Activated CD4-positive, CD25-positive, alpha-beta regulatory T cell (primary cell): ENCODE results near the gene RSPH3.
"Not testable (repeated sequence)": the region's sequence is repeated elsewhere in the genome, so short reads cannot be mapped to it uniquely, and the experiment has no call there.

Experiments used
- DNase-seq, 4 experiments: peaks; one replicate each; lab custom pipeline; 2025; lab: John Stamatoyannopoulos, UW

Gene RSPH3

GRCh38 chr6:158999666-159000403 lies at the start of gene RSPH3:
TSS of gene RSPH3 (minus strand) at chr6:159000202. CDS start at chr6:158999550, 652 bp downstream.
- peak; percentile 72 to 83 (median 75) for DNase-seq

GRCh38 chr6:159047891-159048685 lies 48.1 kb upstream of the RSPH3 start:
- DNase-seq: no peak

GRCh38 chr6:159045801-159046200 lies 45.8 kb upstream of the RSPH3 start:
- DNase-seq: no peak

- DNase-seq: peak; percentile 29 to 62 (median 50)
These were observed 45.1 kb upstream of the RSPH3 start, which contains the start of gene TAGAP for GRCh38 chr6:159044899-159045727. TSS of gene TAGAP (minus strand) at chr6:159044991. CDS start at chr6:159044146, 845 bp downstream.

GRCh38 chr6:159043947-159044346 lies 43.9 kb upstream of the RSPH3 start:
- DNase-seq: no peak

GRCh38 chr6:159043251-159043650 lies 43.2 kb upstream of the RSPH3 start:
- DNase-seq: no peak

- no peak for DNase-seq
These were observed 42.8 kb upstream of the RSPH3 start for GRCh38 chr6:159042826-159043181.

- DNase-seq: peak; percentile 20 to 51 (median 35)
These were observed 42.2 kb upstream of the RSPH3 start for GRCh38 chr6:159042003-159042825.

GRCh38 chr6:159041181-159041580 lies 41.2 kb upstream of the RSPH3 start:
- DNase-seq: no peak

- no peak for DNase-seq
These were observed 39.9 kb upstream of the RSPH3 start for GRCh38 chr6:159039885-159040258.

- no peak for DNase-seq
These were observed 39.2 kb upstream of the RSPH3 start for GRCh38 chr6:159038914-159039884.

- DNase-seq: not testable (repeated sequence)
These were observed 38.3 kb upstream of the RSPH3 start for GRCh38 chr6:159038318-159038717.

GRCh38 chr6:159037756-159038290 lies 37.8 kb upstream of the RSPH3 start:
- no peak for DNase-seq

- DNase-seq: no peak
These were observed 36.7 kb upstream of the RSPH3 start for GRCh38 chr6:159036673-159037072.

GRCh38 chr6:159035891-159036290 lies 35.9 kb upstream of the RSPH3 start:
- DNase-seq: no peak

- no peak for DNase-seq
These were observed 33.4 kb upstream of the RSPH3 start for GRCh38 chr6:159033160-159034049.

- DNase-seq: no peak
These were observed 31.8 kb upstream of the RSPH3 start for GRCh38 chr6:159031846-159032245.

GRCh38 chr6:159030168-159030567 lies 30.2 kb upstream of the RSPH3 start:
- DNase-seq: no peak

- not testable (repeated sequence) for DNase-seq
These were observed 25.2 kb upstream of the RSPH3 start for GRCh38 chr6:159025224-159025623.
